Testis (tissue), 3 donors: Measurements from ENCODE around the gene MBNL2. TPM values are rescaled to one million over a fixed set of nuclear protein-coding genes. Genes with fewer than 3 reads are reported as not detected.
A peak's percentile ranks its signal among the peaks of the same experiment; 100 is the strongest.

Experiments used
- DNase-seq: peaks from one replicate; pipeline ENCODE4 v3.0.0-alpha.2; 2019
- H3K27ac ChIP-seq, 2 donors: fragments of 200-600 bp; sonication (generic); one replicate each; pipeline ENCODE4 v1.5.1; 2019
- H3K27me3 ChIP-seq: fragments of 200-600 bp; sonication (generic); one replicate; pipeline ENCODE4 v1.5.1; 2019
- H3K36me3 ChIP-seq: fragments of 200-600 bp; sonication (generic); one replicate; pipeline ENCODE4 v1.5.1; 2017; ENCODE audit warnings: low read depth; ENCODE audit errors: missing control alignments
- H3K4me1 ChIP-seq: fragments of 200-600 bp; sonication (generic); one replicate; pipeline ENCODE4 v1.5.1; 2019
- H3K4me3 ChIP-seq, 2 donors: fragments of 200-600 bp; sonication (generic); one replicate each; pipeline ENCODE4 v1.5.1; 2017 to 2019
- H3K9me3 ChIP-seq: fragments of 200-600 bp; sonication (generic); one replicate; pipeline ENCODE4 v1.5.1; 2017
- POLR2A ChIP-seq: fragments of 450-650 bp; IDR thresholded peaks from one replicate; pipeline ENCODE4 v1.6.1; 2017; ENCODE audit warnings: antibody characterized with exemption, mild to moderate bottlenecking, moderate library complexity
- WGBS, 2 donors: methylation state at CpG; one replicate each; pipeline ENCODE4 v1.1.5; 2018; 5-methylcytosine and 5-hydroxymethylcytosine counted together
- intact Hi-C: fragments of 100-400 bp; cut with DNase I; formaldehyde crosslinking; loops from one replicate; pipeline ENCODE4 v1.15.1; 2023; ENCODE audit warnings: low total_unique reads
- polyA plus RNA-seq: library from polyadenylated mRNA; stranded (reverse); fragments of 350-450 nt; fragmentation: Illumina TruSeq; extraction: RNeasy Lipid Tissue Mini Kit (QIAGEN cat#74804); gene quantifications from one replicate; pipeline ENCODE4 v1.2.3, GENCODE V29; 2014; ENCODE audit warnings: low read depth, low replicate concordance; ENCODE audit not compliant: insufficient read depth
- total RNA-seq, 2 donors: library from RNA; depleted of rRNA; stranded (reverse); fragments of >200 nt; gene quantifications; one replicate each; pipeline ENCODE4 v1.2.3, GENCODE V29; 2016
- TF ChIP-seq, protein P1 (sequence below), 3 experiments: fragments of 450-650 bp in 2 of 3; fragments of 200-600 bp in 1 of 3; sonication (generic) in 1 of 3; IDR thresholded peaks; one replicate each; pipeline ENCODE4 v1.5.1; 2016 to 2019; ENCODE audit warnings: antibody characterized with exemption in 3 of 3, mild to moderate bottlenecking in 2 of 3, moderate library complexity in 1 of 3

MBNL2 gene
- total and polyA plus RNA-seq, 3 donors from 2014 or later, result 21.5 to 83.0 (median 69.4) TPM

DNA sequence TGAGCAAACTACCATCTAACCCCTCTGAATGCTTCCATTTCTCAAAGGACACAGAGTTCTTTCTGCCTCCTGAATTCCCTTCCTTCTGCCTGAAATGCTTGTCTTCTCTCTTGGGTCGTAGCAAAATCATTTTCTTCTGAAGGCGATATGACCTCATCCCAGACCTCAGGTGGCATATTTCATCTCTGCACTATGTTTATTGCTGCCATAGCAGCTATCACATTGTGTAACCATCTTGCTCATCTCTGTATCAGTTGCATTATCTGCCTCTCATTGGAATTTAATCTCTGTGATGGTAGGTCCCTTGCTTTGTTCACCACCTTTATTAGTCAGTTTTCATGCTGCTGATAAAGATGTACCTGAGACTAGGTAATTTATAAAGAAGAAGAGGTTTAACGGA lies 179.3 kb downstream of the MBNL2 start:
- TF ChIP-seq, protein P1, sequence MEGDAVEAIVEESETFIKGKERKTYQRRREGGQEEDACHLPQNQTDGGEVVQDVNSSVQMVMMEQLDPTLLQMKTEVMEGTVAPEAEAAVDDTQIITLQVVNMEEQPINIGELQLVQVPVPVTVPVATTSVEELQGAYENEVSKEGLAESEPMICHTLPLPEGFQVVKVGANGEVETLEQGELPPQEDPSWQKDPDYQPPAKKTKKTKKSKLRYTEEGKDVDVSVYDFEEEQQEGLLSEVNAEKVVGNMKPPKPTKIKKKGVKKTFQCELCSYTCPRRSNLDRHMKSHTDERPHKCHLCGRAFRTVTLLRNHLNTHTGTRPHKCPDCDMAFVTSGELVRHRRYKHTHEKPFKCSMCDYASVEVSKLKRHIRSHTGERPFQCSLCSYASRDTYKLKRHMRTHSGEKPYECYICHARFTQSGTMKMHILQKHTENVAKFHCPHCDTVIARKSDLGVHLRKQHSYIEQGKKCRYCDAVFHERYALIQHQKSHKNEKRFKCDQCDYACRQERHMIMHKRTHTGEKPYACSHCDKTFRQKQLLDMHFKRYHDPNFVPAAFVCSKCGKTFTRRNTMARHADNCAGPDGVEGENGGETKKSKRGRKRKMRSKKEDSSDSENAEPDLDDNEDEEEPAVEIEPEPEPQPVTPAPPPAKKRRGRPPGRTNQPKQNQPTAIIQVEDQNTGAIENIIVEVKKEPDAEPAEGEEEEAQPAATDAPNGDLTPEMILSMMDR (IDR thresholded peaks at IDR 0.05), result no peak
- no peak for TF ChIP-seq POLR2A
- no peak overlapping the region for H3K27ac ChIP-seq
- no peak overlapping the region for H3K4me3 ChIP-seq
- WGBS, 2 donors, result 62 to 67% methylated on average over 3 of the region's 3 CpGs
- no peak for DNase-seq
- no peaks in the 10 kb centered on the region for H3K4me1 ChIP-seq
- H3K9me3 ChIP-seq, result no peaks in the 10 kb centered on the region
- intact Hi-C loops, result no loop called here
- H3K36me3 ChIP-seq, result no peaks in the 10 kb centered on the region
- H3K27me3 ChIP-seq, result no peaks in the 10 kb centered on the region

DNA sequence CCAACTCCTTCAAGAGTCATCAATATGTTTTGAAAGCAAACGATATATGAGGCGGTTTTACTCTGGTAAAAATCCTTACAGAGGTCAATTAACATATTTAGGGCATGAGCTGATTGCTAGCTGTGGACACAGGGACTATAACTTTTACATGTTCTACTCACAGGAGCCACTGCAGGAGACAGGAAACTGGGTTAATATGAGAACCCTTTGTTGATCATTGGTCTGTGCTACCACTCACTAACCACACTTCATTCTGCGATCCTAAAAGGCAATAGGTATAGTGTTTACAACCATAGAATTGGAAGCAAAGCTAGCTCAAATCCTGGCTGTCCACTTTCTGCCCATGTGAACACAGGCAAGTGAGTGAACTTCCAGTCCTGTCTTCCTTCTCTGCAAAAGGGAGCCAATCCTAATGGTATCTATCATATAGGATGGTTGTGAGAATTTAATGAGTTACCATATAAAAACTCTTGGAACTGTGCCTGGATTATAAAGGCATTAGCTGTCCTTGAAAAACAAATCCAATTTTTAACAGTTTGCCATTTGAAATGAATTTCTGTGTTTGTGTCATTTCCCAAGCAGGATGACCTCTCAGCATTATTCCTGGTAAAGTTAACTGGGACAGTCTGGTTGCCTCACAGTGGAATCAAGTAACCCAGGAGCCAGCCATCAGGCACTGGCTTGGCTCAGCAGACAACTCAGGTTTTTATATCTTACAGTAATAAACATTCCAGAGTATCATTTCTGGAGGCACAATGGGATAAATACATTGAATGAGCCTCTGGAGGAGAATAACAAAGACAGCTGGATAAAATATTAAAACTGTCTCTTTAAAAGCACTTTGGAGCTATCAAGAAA lies 182.0 kb downstream of the MBNL2 start:
- intact Hi-C loops, result no loop called here
- WGBS, 2 donors, result 84 to 86% methylated on average over 3 of the region's 3 CpGs
- TF ChIP-seq, protein P1 (IDR thresholded peaks at IDR 0.05), result no peak
- TF ChIP-seq POLR2A, result no peak
- no peak overlapping the region for H3K27ac ChIP-seq
- H3K4me1 ChIP-seq, result no peaks in the 10 kb centered on the region
- DNase-seq, result no peak
- H3K27me3 ChIP-seq, result no peaks in the 10 kb centered on the region
- no peaks in the 10 kb centered on the region for H3K36me3 ChIP-seq
- no peak overlapping the region for H3K4me3 ChIP-seq
- H3K9me3 ChIP-seq, result no peaks in the 10 kb centered on the region

GRCh38 chr13:97407540-97407939 lies 185.4 kb downstream of the MBNL2 start:
- no peak for TF ChIP-seq POLR2A
- TF ChIP-seq, protein P1 (IDR thresholded peaks at IDR 0.05), result no peak
- Histone ChIP-seq H3K27ac (peak overlapping the region in 1 of 2 donors; percentile 55), H3K36me3 (no peaks in the 10 kb centered on the region), H3K4me1 (no peaks in the 10 kb centered on the region), H3K9me3 (no peaks in the 10 kb centered on the region), H3K4me3 (no peak overlapping the region), H3K27me3 (no peaks in the 10 kb centered on the region)
- intact Hi-C loops, result no loop called here
- no peak for DNase-seq
- 56 to 69% methylated on average over 2 of the region's 2 CpGs for WGBS, 2 donors

GRCh38 chr13:97408938-97409337 lies 186.8 kb downstream of the MBNL2 start:
- TF ChIP-seq, protein P1 (IDR thresholded peaks at IDR 0.05), result no peak
- TF ChIP-seq POLR2A, result no peak
- Histone ChIP-seq H3K36me3 (no peaks in the 10 kb centered on the region), H3K27me3 (no peaks in the 10 kb centered on the region), H3K27ac (no peak overlapping the region), H3K9me3 (no peaks in the 10 kb centered on the region), H3K4me3 (no peak overlapping the region), H3K4me1 (no peaks in the 10 kb centered on the region)
- no peak for DNase-seq
- intact Hi-C loops, result no loop called here
- WGBS, 2 donors, result 86 to 95% methylated on average over 2 of the region's 2 CpGs

DNA sequence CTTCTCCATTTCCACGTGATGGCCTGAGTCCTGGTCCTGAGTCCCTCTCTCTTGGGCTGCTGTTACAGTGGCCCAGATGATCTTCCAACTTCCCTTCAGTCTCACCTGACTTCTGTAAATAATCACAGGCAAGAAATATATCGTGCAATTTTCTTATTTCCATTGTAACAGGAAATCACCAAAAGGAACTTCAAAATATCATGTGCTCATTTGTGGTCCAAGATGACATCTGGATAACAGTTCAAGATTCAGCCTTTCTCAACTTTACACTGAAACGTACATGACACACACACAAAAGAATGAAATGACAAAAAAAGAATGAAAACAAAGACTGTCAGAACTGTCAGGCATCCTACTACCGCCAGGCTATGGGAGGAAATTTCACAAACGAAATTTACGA lies 189.9 kb downstream of the MBNL2 start:
- whole genome bisulfite sequencing, 2 donors, result 89% methylated on average over 6 of the region's 6 CpGs
- intact Hi-C loops, result no loop called here
- no peak overlapping the region for H3K27ac ChIP-seq
- no peaks in the 10 kb centered on the region for H3K9me3 ChIP-seq
- no peaks in the 10 kb centered on the region for H3K27me3 ChIP-seq
- TF ChIP-seq POLR2A, result no peak
- TF ChIP-seq, protein P1 (IDR thresholded peaks at IDR 0.05), result no peak
- DNase-seq, result no peak
- no peaks in the 10 kb centered on the region for H3K4me1 ChIP-seq
- H3K36me3 ChIP-seq, result no peaks in the 10 kb centered on the region
- H3K4me3 ChIP-seq, result no peak overlapping the region
